Measurements from ENCODE around the gene PLK5.
"Not testable (repeated sequence)": the region's sequence is repeated elsewhere in the genome, so short reads cannot be mapped to it uniquely, and the experiment has no call there.

The PLK5 gene

DNA sequence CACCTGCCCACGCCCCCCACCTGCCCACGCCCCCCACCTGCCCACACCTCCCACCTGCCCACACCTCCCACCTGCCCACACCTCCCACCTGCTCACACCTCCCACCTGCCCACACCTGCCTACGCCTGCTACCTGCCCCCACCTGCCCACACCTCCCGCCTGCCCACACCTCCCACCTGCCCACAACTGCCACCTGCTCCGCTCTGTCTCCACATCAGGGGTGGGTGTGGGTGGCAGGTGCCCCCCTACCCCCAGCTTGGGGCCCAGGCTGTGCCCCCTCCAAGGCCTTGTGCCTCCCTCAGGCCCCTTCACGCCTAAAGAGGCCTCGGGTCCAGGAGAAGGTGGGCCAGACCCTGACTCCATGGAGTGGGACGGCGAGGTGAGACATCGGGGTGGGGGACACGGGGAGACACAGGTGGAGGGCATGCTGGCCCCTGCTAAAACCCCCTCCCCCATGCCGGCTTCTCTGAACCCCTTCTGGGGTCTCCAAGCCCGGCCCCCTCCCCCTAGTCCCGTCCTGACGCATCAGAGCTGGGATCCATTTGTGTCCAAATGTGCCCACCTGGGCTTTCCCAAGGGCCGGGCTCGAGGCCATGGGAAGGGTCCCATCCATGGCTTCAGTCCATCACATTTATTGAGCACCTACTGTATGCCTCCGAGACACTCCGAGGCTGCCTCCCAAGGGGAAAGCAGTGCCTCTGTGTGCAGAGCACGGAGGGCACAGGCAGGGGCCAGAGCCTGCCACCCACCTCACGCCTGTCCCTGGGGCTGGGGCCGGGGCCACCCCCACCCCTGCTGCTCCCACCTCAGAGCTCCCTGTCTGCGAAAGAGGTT lies 4.9 kb downstream of the PLK5 start:
- TF ChIP-seq, protein P1, sequence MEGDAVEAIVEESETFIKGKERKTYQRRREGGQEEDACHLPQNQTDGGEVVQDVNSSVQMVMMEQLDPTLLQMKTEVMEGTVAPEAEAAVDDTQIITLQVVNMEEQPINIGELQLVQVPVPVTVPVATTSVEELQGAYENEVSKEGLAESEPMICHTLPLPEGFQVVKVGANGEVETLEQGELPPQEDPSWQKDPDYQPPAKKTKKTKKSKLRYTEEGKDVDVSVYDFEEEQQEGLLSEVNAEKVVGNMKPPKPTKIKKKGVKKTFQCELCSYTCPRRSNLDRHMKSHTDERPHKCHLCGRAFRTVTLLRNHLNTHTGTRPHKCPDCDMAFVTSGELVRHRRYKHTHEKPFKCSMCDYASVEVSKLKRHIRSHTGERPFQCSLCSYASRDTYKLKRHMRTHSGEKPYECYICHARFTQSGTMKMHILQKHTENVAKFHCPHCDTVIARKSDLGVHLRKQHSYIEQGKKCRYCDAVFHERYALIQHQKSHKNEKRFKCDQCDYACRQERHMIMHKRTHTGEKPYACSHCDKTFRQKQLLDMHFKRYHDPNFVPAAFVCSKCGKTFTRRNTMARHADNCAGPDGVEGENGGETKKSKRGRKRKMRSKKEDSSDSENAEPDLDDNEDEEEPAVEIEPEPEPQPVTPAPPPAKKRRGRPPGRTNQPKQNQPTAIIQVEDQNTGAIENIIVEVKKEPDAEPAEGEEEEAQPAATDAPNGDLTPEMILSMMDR (IDR thresholded peaks at IDR 0.05; ENCODE audit: low read depth, low read length, missing control alignments): no peak
- no peak for DNase-seq (ENCODE audit: extremely low read depth, low read depth)
- H3K4me3 ChIP-seq (replicated peaks; ENCODE audit: low read depth, low read length): no peak overlapping the region

DNA sequence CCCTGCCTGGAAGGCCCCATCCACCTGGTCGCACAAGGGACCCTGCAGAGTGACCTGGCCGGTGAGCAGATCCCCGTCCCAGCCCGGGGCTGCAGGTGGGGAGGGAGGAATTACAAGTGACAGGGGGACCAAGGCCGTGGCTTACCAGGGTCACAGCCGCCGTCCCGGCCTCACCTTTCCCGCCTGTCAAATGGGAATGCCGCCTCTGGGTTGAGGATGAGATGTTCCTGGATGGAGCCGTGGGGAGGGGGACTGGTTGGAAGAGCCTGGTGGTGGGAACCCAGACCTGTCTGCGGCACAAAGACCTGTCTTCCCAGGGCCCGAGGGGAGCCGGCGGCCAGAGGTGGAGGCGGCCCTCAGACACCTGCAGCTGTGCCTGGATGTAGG lies 5.5 kb downstream of the PLK5 start:
- DNase-seq (ENCODE audit: extremely low read depth, low read depth): no peak
- H3K4me3 ChIP-seq (replicated peaks; ENCODE audit: low read depth, low read length): no peak overlapping the region
- TF ChIP-seq, protein P1 (IDR thresholded peaks at IDR 0.05; ENCODE audit: low read depth, low read length, missing control alignments): no peak

DNA sequence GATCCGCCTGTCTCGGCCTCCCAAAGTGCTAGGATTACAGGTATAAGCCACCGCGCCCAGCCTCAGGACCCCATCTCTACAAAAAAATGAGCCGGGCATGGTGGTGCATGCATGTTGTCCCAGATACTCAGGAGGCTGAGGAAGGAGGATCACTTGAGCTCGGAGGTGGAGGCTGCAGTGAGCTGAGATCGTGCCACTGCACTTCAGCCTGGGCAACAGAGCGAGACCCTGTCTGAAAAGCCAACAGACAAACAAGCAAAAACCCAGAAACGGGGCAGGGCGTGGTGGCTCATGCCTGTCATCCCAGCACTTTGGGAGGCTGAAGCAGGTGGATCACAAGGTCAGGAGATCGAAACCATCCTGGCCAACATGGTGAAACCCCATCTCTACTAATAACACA lies 7.0 kb downstream of the PLK5 start:
- not testable (repeated sequence) for H3K4me3 ChIP-seq (replicated peaks; ENCODE audit: low read depth, low read length); DNase-seq (ENCODE audit: extremely low read depth, low read depth)

DNA sequence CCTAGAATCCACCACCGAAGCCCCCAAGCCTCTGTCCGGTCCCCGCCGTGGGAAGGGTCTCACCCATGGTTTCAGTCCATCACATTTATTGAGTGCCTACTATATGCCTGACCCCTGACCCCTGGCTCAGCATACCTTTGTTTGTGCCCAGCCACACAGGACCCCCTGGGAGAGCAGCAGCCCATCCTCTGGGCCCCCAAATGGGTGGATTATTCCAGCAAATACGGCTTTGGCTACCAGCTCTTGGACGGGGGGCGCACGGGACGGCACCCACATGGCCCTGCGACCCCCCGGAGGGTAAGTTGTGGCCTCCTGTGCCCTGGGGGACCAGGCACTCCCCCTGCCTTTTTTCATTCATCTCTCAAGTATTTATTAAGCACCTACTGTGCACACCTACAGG lies 7.7 kb downstream of the PLK5 start:
- TF ChIP-seq, protein P1 (IDR thresholded peaks at IDR 0.05; ENCODE audit: low read depth, low read length, missing control alignments): no peak
- DNase-seq (ENCODE audit: extremely low read depth, low read depth): no peak
- H3K4me3 ChIP-seq (replicated peaks; ENCODE audit: low read depth, low read length): no peak overlapping the region

DNA sequence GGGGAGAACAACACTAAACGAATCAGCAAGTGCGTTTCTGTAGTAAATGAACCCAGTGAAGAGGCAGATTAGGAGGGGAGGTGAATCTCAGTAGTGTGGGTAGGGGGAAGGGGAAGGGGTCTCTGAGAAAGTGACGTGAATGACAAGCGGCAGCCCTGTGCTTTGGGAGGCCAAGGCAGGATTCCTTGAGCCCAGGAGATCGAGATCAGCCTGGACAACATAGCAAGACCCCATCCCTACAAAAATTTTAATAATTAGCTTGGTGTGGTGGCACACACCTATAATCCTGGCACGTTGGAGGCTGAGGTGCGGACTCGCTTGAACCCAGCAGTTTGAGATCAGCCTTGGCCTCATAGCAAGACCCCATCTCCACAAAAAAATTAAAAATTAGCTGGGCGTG lies 8.1 kb downstream of the PLK5 start:
- no peak for DNase-seq (ENCODE audit: extremely low read depth, low read depth)
- no peak overlapping the region for H3K4me3 ChIP-seq (replicated peaks; ENCODE audit: low read depth, low read length)
- TF ChIP-seq, protein P1 (IDR thresholded peaks at IDR 0.05; ENCODE audit: low read depth, low read length, missing control alignments): no peak

DNA sequence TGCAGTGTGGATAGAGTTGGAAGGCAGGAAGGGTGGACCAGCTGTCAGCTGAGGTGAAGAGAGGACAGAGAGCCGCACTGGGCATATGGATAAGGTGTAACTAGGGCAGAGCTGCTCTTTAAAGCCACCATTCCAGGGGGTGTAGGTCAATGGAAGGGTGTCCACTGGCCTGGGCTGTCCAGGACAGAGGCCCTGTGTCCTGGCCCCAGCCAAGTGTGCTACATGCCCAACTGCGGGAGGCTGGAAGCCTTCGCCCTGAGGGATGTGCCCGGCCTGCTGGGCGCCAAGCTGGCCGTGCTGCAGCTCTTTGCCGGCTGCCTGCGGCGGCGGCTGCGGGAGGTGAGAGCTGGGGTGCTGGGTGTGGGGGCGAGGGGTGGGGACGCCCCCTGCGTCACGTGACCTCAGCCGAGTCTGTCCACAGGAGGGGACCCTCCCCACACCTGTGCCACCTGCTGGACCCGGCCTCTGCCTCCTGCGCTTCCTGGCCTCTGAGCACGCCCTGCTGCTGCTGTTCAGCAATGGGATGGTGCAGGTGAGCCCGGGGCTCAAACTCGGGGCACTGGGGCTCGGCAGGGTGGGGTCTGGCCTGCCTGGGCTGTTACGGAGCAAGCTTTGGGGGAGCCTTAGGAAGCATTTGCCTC lies 9.8 kb downstream of the PLK5 start:
- TF ChIP-seq, protein P1 (IDR thresholded peaks at IDR 0.05; ENCODE audit: low read depth, low read length, missing control alignments): no peak
- H3K4me3 ChIP-seq (replicated peaks; ENCODE audit: low read depth, low read length): no peak overlapping the region
- DNase-seq (ENCODE audit: extremely low read depth, low read depth): no peak

DNA sequence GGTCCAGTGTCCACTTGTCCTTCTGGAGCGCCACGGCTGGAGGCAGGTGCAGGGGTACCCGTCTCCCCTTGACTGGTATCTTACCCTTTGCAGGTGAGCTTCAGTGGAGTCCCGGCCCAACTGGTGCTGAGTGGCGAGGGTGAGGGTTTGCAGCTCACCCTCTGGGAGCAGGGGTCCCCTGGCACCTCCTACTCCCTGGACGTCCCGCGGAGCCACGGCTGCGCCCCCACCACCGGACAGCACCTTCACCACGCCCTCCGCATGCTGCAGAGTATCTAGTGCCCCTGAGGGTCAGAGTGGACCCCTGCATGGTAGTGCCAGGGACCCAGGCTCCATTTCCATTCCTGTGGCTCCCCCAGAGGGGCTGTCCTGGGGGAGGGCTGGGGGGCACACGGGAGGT lies 11.1 kb downstream of the PLK5 start:
- TF ChIP-seq, protein P1 (IDR thresholded peaks at IDR 0.05; ENCODE audit: low read depth, low read length, missing control alignments): no peak
- no peak for DNase-seq (ENCODE audit: extremely low read depth, low read depth)
- no peak overlapping the region for H3K4me3 ChIP-seq (replicated peaks; ENCODE audit: low read depth, low read length)

DNA sequence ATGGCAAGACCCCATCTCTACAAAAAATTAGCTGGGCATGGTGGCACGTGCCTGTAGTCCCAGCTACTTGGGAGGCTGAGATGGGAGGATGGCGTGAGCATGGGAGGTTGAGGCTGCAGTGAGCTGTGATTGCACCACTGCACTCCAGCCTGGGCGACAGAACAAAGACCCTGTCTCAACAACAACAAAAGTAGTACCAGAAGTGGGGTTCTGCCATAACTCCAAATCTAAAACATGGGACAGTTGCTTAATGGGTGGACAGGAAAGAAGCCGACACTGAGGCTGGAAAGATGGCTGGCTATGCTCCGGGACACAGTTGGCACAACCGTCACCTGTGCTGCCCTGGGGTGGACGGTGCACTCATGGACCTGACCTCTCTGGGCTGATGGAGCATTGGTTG lies 11.8 kb downstream of the PLK5 start:
- DNase-seq (ENCODE audit: extremely low read depth, low read depth); H3K4me3 ChIP-seq (replicated peaks; ENCODE audit: low read depth, low read length): not testable (repeated sequence)
